Measurements from ENCODE around the gene TMEM214.

DNA sequence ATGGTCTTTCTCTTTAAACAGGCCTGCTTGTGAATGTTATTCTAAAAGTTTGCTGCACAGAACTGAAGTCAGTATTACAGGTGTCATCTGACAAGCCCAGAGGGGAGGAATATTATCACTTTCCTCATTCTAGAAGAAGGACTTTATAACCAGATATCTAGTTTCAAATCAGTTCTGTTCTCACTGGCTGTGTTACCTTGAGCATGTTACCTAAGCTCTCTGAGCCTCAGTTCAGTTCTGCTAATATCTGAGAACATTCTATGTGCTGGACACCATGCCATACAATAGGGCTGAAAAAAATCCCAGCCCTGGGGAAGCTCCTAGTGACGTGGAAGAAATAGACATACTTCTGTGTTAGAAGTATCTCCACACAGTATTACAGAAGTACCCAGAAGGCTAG is 34.4 kb upstream of the TMEM214 start:
- TF ChIP-seq CTCF (IDR thresholded peaks at IDR 0.05): no peak
- no peak for TF ChIP-seq POLR2A (IDR thresholded peaks at IDR 0.05)
